ENCODE measurements around the gene AQP12B. TPM values are rescaled to one million over a fixed set of nuclear protein-coding genes. Genes with fewer than 3 reads are reported as not detected.

AQP12B gene
- polyA plus RNA-seq, 1 donor from 2014 or later: not detected

- H3K27me3 ChIP-seq (ENCODE audit: insufficient read depth, low read depth, low read length): peaks cover 2% of the 10 kb centered on the region
- TF ChIP-seq TAF1 (IDR thresholded peaks at IDR 0.05; ENCODE audit: low read depth) (no peak), EP300 (conservative IDR thresholded peaks at IDR 0.05; ENCODE audit: poor library complexity, severe bottlenecking) (no peak), SMC3 (conservative IDR thresholded peaks at IDR 0.05; ENCODE audit: poor library complexity) (no peak), MXI1 (conservative IDR thresholded peaks at IDR 0.05; ENCODE audit: poor library complexity, severe bottlenecking) (no peak), RAD21 (conservative IDR thresholded peaks at IDR 0.05) (no peak), REST (IDR thresholded peaks at IDR 0.05; ENCODE audit: borderline replicate concordance) (no peak), EZH2 (IDR thresholded peaks at IDR 0.05; ENCODE audit: borderline replicate concordance, insufficient read depth, low read length, poor library complexity, severe bottlenecking) (no peak), POLR2AphosphoS5 (IDR thresholded peaks at IDR 0.05) (no peak), CTCF (IDR thresholded peaks at IDR 0.05; ENCODE audit: poor library complexity, severe bottlenecking) (no peak)
- H3K4me2 ChIP-seq (ENCODE audit: low read length): no peak overlapping the region
- no peaks in the 10 kb centered on the region for H3K79me2 ChIP-seq (replicated peaks; ENCODE audit: insufficient read depth, low read length)
- H3F3A ChIP-seq (ENCODE audit: insufficient read depth, low read length, poor library complexity, severe bottlenecking): no peaks in the 10 kb centered on the region
- H2AFZ ChIP-seq (ENCODE audit: low read depth, low read length): no peak overlapping the region
- no peak overlapping the region for H3K27ac ChIP-seq (ENCODE audit: low read length)
- no peaks in the 10 kb centered on the region for H3K36me3 ChIP-seq (ENCODE audit: insufficient read depth, low read length)
- H4K20me1 ChIP-seq (ENCODE audit: insufficient read depth): no peaks in the 10 kb centered on the region
- H3K9me2 ChIP-seq (ENCODE audit: insufficient read depth, low read length): no peaks in the 10 kb centered on the region
- no peaks in the 10 kb centered on the region for H3K9me3 ChIP-seq (ENCODE audit: low read length)
- no peak overlapping the region for H3K4me3 ChIP-seq (ENCODE audit: low read length)
- no peak overlapping the region for H3K9ac ChIP-seq (ENCODE audit: low read length)
These were observed 47.3 kb downstream of the AQP12B start for GRCh38 chr2:240635121-240635997.

GRCh38 chr2:240632306-240632721 lies 50.4 kb downstream of the AQP12B start:
- Histone ChIP-seq H3K36me3 (ENCODE audit: insufficient read depth, low read length) (no peaks in the 10 kb centered on the region), H3K27me3 (ENCODE audit: insufficient read depth, low read depth, low read length) (no peaks in the 10 kb centered on the region), H3K9me3 (ENCODE audit: low read length) (no peaks in the 10 kb centered on the region), H3K27ac (ENCODE audit: low read length) (no peak overlapping the region), H3K9me2 (ENCODE audit: insufficient read depth, low read length) (no peaks in the 10 kb centered on the region), H3K4me2 (ENCODE audit: low read length) (no peak overlapping the region), H3K9ac (ENCODE audit: low read length) (no peak overlapping the region), H3K79me2 (replicated peaks; ENCODE audit: insufficient read depth, low read length) (no peaks in the 10 kb centered on the region), H4K20me1 (ENCODE audit: insufficient read depth) (no peaks in the 10 kb centered on the region), H3F3A (ENCODE audit: insufficient read depth, low read length, poor library complexity, severe bottlenecking) (no peaks in the 10 kb centered on the region), H3K4me3 (ENCODE audit: low read length) (no peak overlapping the region), H2AFZ (ENCODE audit: low read depth, low read length) (no peak overlapping the region)
- TF ChIP-seq RAD21 (conservative IDR thresholded peaks at IDR 0.05) (no peak), MXI1 (conservative IDR thresholded peaks at IDR 0.05; ENCODE audit: poor library complexity, severe bottlenecking) (no peak), REST (IDR thresholded peaks at IDR 0.05; ENCODE audit: borderline replicate concordance) (no peak)
